ENCODE results near the gene GRIK1.
"Not testable (repeated sequence)": the region's sequence is repeated elsewhere in the genome, so short reads cannot be mapped to it uniquely, and the experiment has no call there.

GRIK1 gene

GRCh38 chr21:29616209-29616751, 323.5 kb downstream of the GRIK1 start:
- no peak overlapping the region for H3K4me3 ChIP-seq (ENCODE audit: low read depth, low read length)
- TF ChIP-seq, protein P1, sequence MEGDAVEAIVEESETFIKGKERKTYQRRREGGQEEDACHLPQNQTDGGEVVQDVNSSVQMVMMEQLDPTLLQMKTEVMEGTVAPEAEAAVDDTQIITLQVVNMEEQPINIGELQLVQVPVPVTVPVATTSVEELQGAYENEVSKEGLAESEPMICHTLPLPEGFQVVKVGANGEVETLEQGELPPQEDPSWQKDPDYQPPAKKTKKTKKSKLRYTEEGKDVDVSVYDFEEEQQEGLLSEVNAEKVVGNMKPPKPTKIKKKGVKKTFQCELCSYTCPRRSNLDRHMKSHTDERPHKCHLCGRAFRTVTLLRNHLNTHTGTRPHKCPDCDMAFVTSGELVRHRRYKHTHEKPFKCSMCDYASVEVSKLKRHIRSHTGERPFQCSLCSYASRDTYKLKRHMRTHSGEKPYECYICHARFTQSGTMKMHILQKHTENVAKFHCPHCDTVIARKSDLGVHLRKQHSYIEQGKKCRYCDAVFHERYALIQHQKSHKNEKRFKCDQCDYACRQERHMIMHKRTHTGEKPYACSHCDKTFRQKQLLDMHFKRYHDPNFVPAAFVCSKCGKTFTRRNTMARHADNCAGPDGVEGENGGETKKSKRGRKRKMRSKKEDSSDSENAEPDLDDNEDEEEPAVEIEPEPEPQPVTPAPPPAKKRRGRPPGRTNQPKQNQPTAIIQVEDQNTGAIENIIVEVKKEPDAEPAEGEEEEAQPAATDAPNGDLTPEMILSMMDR (IDR thresholded peaks at IDR 0.05; ENCODE audit: borderline replicate concordance, insufficient read depth, low read depth, low read length) = no peak

GRCh38 chr21:29613877-29614276, 325.9 kb downstream of the GRIK1 start:
- TF ChIP-seq, protein P1 (IDR thresholded peaks at IDR 0.05; ENCODE audit: borderline replicate concordance, insufficient read depth, low read depth, low read length) = no peak
- no peak overlapping the region for H3K4me3 ChIP-seq (ENCODE audit: low read depth, low read length)

GRCh38 chr21:29613021-29613420, 326.8 kb downstream of the GRIK1 start:
- H3K4me3 ChIP-seq (ENCODE audit: low read depth, low read length) = no peak overlapping the region
- TF ChIP-seq, protein P1 (IDR thresholded peaks at IDR 0.05; ENCODE audit: borderline replicate concordance, insufficient read depth, low read depth, low read length) = no peak

- TF ChIP-seq, protein P1 (IDR thresholded peaks at IDR 0.05; ENCODE audit: borderline replicate concordance, insufficient read depth, low read depth, low read length) = no peak
- no peak overlapping the region for H3K4me3 ChIP-seq (ENCODE audit: low read depth, low read length)
These were observed 328.9 kb downstream of the GRIK1 start for GRCh38 chr21:29610779-29611360.

- TF ChIP-seq, protein P1 (IDR thresholded peaks at IDR 0.05; ENCODE audit: borderline replicate concordance, insufficient read depth, low read depth, low read length) = no peak
- no peak overlapping the region for H3K4me3 ChIP-seq (ENCODE audit: low read depth, low read length)
These were observed 333.2 kb downstream of the GRIK1 start for GRCh38 chr21:29606613-29607012.

GRCh38 chr21:29605219-29605618, 334.6 kb downstream of the GRIK1 start:
- not testable (repeated sequence) for H3K4me3 ChIP-seq (ENCODE audit: low read depth, low read length)

- TF ChIP-seq, protein P1 (IDR thresholded peaks at IDR 0.05; ENCODE audit: borderline replicate concordance, insufficient read depth, low read depth, low read length) = no peak
- no peak overlapping the region for H3K4me3 ChIP-seq (ENCODE audit: low read depth, low read length)
These were observed 335.7 kb downstream of the GRIK1 start for GRCh38 chr21:29604076-29604475.

Data from GM12875 (cell line).